B cell (primary cell): ENCODE measurements around the gene ZNF440. TPM values are rescaled to one million over a fixed set of nuclear protein-coding genes. Genes with fewer than 3 reads are reported as not detected.

Experiments
- ATAC-seq: fragments of 200-7000 bp; cut with Tn5 transposase; one replicate; pipeline ENCODE4 v1.10.0; 2021; ENCODE audit warnings: low read depth, mild to moderate bottlenecking, moderate number of reproducible peaks, moderate library complexity
- CTCF ChIA-PET: fragments of 350-600 bp; sonication (Branson Sonifier 250); formaldehyde crosslinking; loops from one replicate; lab custom pipeline; 2021; ENCODE audit warnings: antibody characterized with exemption, inconsistent platforms; lab: Charles Lee
- POLR2A ChIA-PET: fragments of 350-600 bp; sonication (Branson Sonifier 250); formaldehyde crosslinking; loops from one replicate; lab custom pipeline; 2021; ENCODE audit warnings: antibody characterized with exemption; lab: Charles Lee
- DNase-seq: peaks from one replicate; pipeline ENCODE4 v3.0.0; 2013
- H2AFZ ChIP-seq: 2 replicates; pipeline ENCODE4 v1.6.1; 2012; ENCODE audit warnings: mild to moderate bottlenecking, low read depth, low read length; ENCODE audit not compliant: insufficient read depth, poor library complexity, severe bottlenecking
- H3K27ac ChIP-seq, 2 donors: 1 replicate in 1 of 2; 2 replicates in 1 of 2; pipeline ENCODE4 v1.5.1; 2012 to 2013; ENCODE audit warnings: low read length in 2 of 2, mild to moderate bottlenecking in 2 of 2, moderate library complexity in 1 of 2
- H3K27me3 ChIP-seq, 4 experiments: fragments of 200-600 bp in 1 of 4; sonication (generic) in 1 of 4; replicated peaks in 1 of 4; 1 replicate in 2 of 4; 2 replicates in 2 of 4; pipeline versions ENCODE4 v1.6.1 to v1.7.0; 2013 to 2016; ENCODE audit warnings: low read length in 3 of 4, mild to moderate bottlenecking in 2 of 4, mixed read lengths in 1 of 4, moderate library complexity in 1 of 4; ENCODE audit not compliant: insufficient read depth in 4 of 4, control insufficient read depth in 3 of 4; ENCODE audit errors: control extremely low read depth in 1 of 4
- H3K36me3 ChIP-seq, 2 experiments: replicated peaks in 1 of 2; 1 replicate in 1 of 2; 2 replicates in 1 of 2; pipeline versions ENCODE4 v1.6.1 to v1.7.1; 2013; ENCODE audit warnings: low read length in 1 of 2; ENCODE audit not compliant: insufficient read depth in 2 of 2, control insufficient read depth in 1 of 2; ENCODE audit errors: control extremely low read depth in 1 of 2, extremely low read depth in 1 of 2
- H3K4me1 ChIP-seq, 2 donors: fragments of 200-600 bp in 1 of 2; sonication (generic) in 1 of 2; 1 replicate in 1 of 2; 2 replicates in 1 of 2; pipeline versions ENCODE4 v1.5.1 to v1.6.1; 2013 to 2017; ENCODE audit warnings: low read length in 2 of 2; ENCODE audit not compliant: control insufficient read depth in 2 of 2, insufficient read depth in 2 of 2
- H3K4me2 ChIP-seq: replicated peaks from 2 replicates; pipeline ENCODE3; 2012; ENCODE audit warnings: mild to moderate bottlenecking, low read depth, low read length; ENCODE audit not compliant: poor library complexity, severe bottlenecking
- H3K4me3 ChIP-seq, 5 experiments: fragments of 200-600 bp in 1 of 5; sonication (generic) in 1 of 5; 1 replicate in 3 of 5; 2 replicates in 2 of 5; pipeline versions ENCODE4 v1.5.1 to v1.7.0; 2011 to 2016; ENCODE audit warnings: low read length in 4 of 5, mild to moderate bottlenecking in 4 of 5, low read depth in 2 of 5, control low read depth in 1 of 5, moderate library complexity in 1 of 5; ENCODE audit not compliant: insufficient read depth in 1 of 5; ENCODE audit errors: control extremely low read depth in 1 of 5, extremely low read depth in 1 of 5
- H3K79me2 ChIP-seq: fragments of 200-600 bp; sonication (generic); one replicate; pipeline ENCODE4 v1.6.0; 2016; ENCODE audit warnings: low read length; ENCODE audit not compliant: control insufficient read depth, insufficient read depth
- H3K9ac ChIP-seq: fragments of 200-600 bp; sonication (generic); 2 replicates; pipeline ENCODE4 v1.6.1; 2017; ENCODE audit warnings: mild to moderate bottlenecking, low read length, moderate library complexity
- H3K9me3 ChIP-seq, 3 donors: one replicate each; pipeline versions ENCODE4 v1.6.1 to v1.7.1; 2013; ENCODE audit warnings: low read length in 2 of 3; ENCODE audit not compliant: control insufficient read depth in 2 of 3, insufficient read depth in 1 of 3; ENCODE audit errors: control extremely low read depth in 1 of 3
- H4K20me1 ChIP-seq: 2 replicates; pipeline ENCODE4 v1.6.0; 2012; ENCODE audit warnings: mild to moderate bottlenecking, low read length; ENCODE audit not compliant: insufficient read depth, control insufficient read depth, poor library complexity, severe bottlenecking
- H3K27ac Mint-ChIP-seq: one replicate; pipeline ENCODE4 v1.8.0; 2021; ENCODE audit warnings: mixed read lengths
- H3K27me3 Mint-ChIP-seq: one replicate; pipeline ENCODE4 v1.8.0; 2021; ENCODE audit warnings: mixed read lengths
- H3K4me1 Mint-ChIP-seq: one replicate; pipeline ENCODE4 v1.8.0; 2021; ENCODE audit warnings: mixed read lengths
- H3K4me3 Mint-ChIP-seq: one replicate; pipeline ENCODE4 v1.8.0; 2021; ENCODE audit warnings: mixed read lengths
- H3K9me3 Mint-ChIP-seq: one replicate; pipeline ENCODE4 v1.8.0; 2022; ENCODE audit warnings: mixed read lengths; ENCODE audit not compliant: insufficient read depth
- EZH2 ChIP-seq: IDR thresholded peaks from 2 replicates; pipeline ENCODE4 v1.6.1; 2012; ENCODE audit warnings: borderline replicate concordance, low read depth, mild to moderate bottlenecking, moderate library complexity, low read length; ENCODE audit not compliant: insufficient read depth, poor library complexity, severe bottlenecking
- WGBS: methylation state at CpG from one replicate; pipeline ENCODE4 v1.1.5; 2013; ENCODE audit warnings: missing lambda C conversion rate; ENCODE audit not compliant: insufficient coverage; 5-methylcytosine and 5-hydroxymethylcytosine counted together
- intact Hi-C: fragments of 100-400 bp; cut with micrococcal nuclease; formaldehyde crosslinking; loops from one replicate; pipeline ENCODE4 v1.10.0; 2022
- polyA plus RNA-seq: library from polyadenylated mRNA; depleted of rRNA; stranded (reverse); fragments of >200 nt; gene quantifications from 2 replicates; pipeline ENCODE4 v1.2.3, GENCODE V29; 2012
- total RNA-seq, 2 donors: library from RNA; stranded (reverse); fragments of 120-200 nt in 1 of 2; gene quantifications; 1 replicate in 1 of 2; 2 replicates in 1 of 2; pipeline versions ENCODE4 v1.2.3 to v1.2.4, GENCODE V29; 2013 to 2022
- TF ChIP-seq, protein P1 (sequence below): fragments of 200-600 bp; IDR thresholded peaks from one replicate; pipeline ENCODE4 v1.8.0; 2022; ENCODE audit warnings: antibody characterized with exemption, mild to moderate bottlenecking

The ZNF440 gene
- total and polyA plus RNA-seq, 2 donors (not counting 1 experiment from before 2014, with no cell fraction given): 3.4 to 22.4 TPM

DNA sequence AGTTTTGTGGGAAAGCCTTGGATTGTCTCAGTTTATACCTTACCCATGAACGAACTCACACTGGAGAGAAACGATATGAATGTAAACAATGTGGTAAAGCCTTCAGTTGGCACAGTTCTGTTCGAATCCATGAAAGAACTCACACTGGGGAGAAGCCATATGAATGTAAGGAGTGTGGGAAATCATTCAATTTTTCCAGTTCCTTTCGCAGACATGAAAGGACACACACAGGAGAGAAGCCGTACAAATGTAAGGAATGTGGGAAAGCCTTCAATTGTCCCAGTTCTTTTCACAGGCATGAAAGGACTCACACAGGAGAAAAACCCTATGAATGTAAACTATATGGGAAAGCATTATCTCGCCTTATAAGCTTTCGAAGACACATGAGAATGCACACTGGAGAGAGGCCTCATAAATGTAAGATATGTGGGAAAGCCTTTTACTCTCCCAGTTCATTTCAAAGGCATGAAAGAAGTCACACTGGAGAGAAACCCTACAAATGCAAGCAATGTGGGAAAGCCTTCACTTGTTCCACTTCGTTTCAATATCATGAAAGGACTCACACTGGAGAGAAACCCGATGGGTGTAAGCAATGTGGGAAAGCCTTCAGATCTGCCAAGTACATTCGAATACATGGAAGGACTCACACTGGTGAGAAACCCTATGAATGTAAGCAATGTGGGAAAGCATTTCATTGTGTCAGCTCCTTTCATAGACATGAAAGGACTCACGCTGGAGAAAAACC is 7.5 kb upstream of the ZNF440 start:
- ATAC-seq: no peak
- H3K36me3 ChIP-seq: peaks cover 0 to 3% of the 10 kb centered on the region in 2 experiments
- H3K9ac ChIP-seq: no peak overlapping the region
- no peaks in the 10 kb centered on the region for H3K4me1 ChIP-seq
- no peaks in the 10 kb centered on the region for H3K27me3 ChIP-seq
- no peak overlapping the region for H3K4me2 ChIP-seq
- no peaks in the 10 kb centered on the region for H4K20me1 ChIP-seq
- no peak for TF ChIP-seq EZH2
- TF ChIP-seq, protein P1, sequence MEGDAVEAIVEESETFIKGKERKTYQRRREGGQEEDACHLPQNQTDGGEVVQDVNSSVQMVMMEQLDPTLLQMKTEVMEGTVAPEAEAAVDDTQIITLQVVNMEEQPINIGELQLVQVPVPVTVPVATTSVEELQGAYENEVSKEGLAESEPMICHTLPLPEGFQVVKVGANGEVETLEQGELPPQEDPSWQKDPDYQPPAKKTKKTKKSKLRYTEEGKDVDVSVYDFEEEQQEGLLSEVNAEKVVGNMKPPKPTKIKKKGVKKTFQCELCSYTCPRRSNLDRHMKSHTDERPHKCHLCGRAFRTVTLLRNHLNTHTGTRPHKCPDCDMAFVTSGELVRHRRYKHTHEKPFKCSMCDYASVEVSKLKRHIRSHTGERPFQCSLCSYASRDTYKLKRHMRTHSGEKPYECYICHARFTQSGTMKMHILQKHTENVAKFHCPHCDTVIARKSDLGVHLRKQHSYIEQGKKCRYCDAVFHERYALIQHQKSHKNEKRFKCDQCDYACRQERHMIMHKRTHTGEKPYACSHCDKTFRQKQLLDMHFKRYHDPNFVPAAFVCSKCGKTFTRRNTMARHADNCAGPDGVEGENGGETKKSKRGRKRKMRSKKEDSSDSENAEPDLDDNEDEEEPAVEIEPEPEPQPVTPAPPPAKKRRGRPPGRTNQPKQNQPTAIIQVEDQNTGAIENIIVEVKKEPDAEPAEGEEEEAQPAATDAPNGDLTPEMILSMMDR: no peak
- intact Hi-C loops: no loop called here
- no peak overlapping the region for H3K27ac Mint-ChIP-seq
- H3K4me1 Mint-ChIP-seq: no peaks in the 10 kb centered on the region
- H3K4me3 ChIP-seq: no peak overlapping the region
- ChIA-PET CTCF (no interaction called here), POLR2A (no interaction called here)
- peaks cover 12 to 26% (median 26%) of the 10 kb centered on the region in 3 donors for H3K9me3 ChIP-seq
- H3K79me2 ChIP-seq: no peaks in the 10 kb centered on the region
- H3K27ac ChIP-seq: no peak overlapping the region
- no peak overlapping the region for H2AFZ ChIP-seq
- 96% methylated on average over 4 of the region's 11 CpGs for WGBS
- H3K4me3 Mint-ChIP-seq: no peak overlapping the region
- peak; percentile 19 for DNase-seq
- no peaks in the 10 kb centered on the region for H3K27me3 Mint-ChIP-seq
- H3K9me3 Mint-ChIP-seq: peaks cover 18% of the 10 kb centered on the region

DNA sequence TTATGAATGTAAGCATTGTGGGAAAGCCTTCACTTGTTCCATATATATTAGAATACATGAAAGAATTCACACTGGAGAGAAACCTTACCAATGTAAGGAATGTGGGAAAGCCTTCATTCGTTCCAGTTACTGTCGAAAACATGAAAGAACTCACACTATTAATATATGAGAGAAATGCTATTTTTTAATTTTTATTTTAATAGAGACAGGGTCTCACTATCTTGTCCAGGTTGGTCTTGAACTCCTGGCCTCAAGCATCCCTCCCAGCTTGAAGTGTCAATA is 7.0 kb upstream of the ZNF440 start:
- WGBS: no CpG with 5 or more reads among the region's 2 CpGs
- H3K4me3 Mint-ChIP-seq: no peak overlapping the region
- H3K4me3 ChIP-seq: no peak overlapping the region
- intact Hi-C loops: no loop called here
- no peaks in the 10 kb centered on the region for H3K4me1 ChIP-seq
- H3K9ac ChIP-seq: no peak overlapping the region
- ATAC-seq (no peak), DNase-seq (no peak)
- peaks cover 0 to 3% of the 10 kb centered on the region in 2 experiments for H3K36me3 ChIP-seq
- TF ChIP-seq, protein P1: no peak
- TF ChIP-seq EZH2: no peak
- peaks cover 12 to 26% (median 26%) of the 10 kb centered on the region in 3 donors for H3K9me3 ChIP-seq
- peaks cover under 1% of the 10 kb centered on the region for H3K4me1 Mint-ChIP-seq
- CTCF ChIA-PET: no interaction called here
- H3K4me2 ChIP-seq: no peak overlapping the region
- no peak overlapping the region for H3K27ac ChIP-seq
- POLR2A ChIA-PET: no interaction called here
- H3K27me3 ChIP-seq: no peaks in the 10 kb centered on the region
- no peaks in the 10 kb centered on the region for H3K27me3 Mint-ChIP-seq
- H3K79me2 ChIP-seq: no peaks in the 10 kb centered on the region
- H2AFZ ChIP-seq: no peak overlapping the region
- peaks cover 18% of the 10 kb centered on the region for H3K9me3 Mint-ChIP-seq
- H3K27ac Mint-ChIP-seq: no peak overlapping the region
- no peaks in the 10 kb centered on the region for H4K20me1 ChIP-seq
